Type B pancreatic cell (in vitro differentiated cells): ENCODE results near the gene ITPR2. TPM values are rescaled to one million over a fixed set of nuclear protein-coding genes. Genes with fewer than 3 reads are reported as not detected.

Experiments used
- DNase-seq: peaks from one replicate; pipeline ENCODE4 v3.0.0; 2021; ENCODE audit warnings: mixed read lengths; ENCODE audit not compliant: unreplicated experiment; ENCODE audit errors: extremely low spot score
- H3K27ac Mint-ChIP-seq: 2 replicates; pipeline ENCODE4 v1.8.0; 2021; ENCODE audit warnings: mild to moderate bottlenecking, mixed read lengths
- H3K27me3 Mint-ChIP-seq: 2 replicates; pipeline ENCODE4 v1.8.0; 2021; ENCODE audit warnings: mixed read lengths
- H3K36me3 Mint-ChIP-seq: 2 replicates; pipeline ENCODE4 v1.8.0; 2021; ENCODE audit warnings: mixed read lengths
- H3K4me1 Mint-ChIP-seq: one replicate; pipeline ENCODE4 v1.8.0; 2021; ENCODE audit warnings: mixed read lengths; ENCODE audit not compliant: unreplicated experiment
- H3K4me3 Mint-ChIP-seq: 2 replicates; pipeline ENCODE4 v1.8.0; 2021; ENCODE audit warnings: mild to moderate bottlenecking, mixed read lengths
- H3K9me3 Mint-ChIP-seq: 2 replicates; pipeline ENCODE4 v1.8.0; 2021; ENCODE audit warnings: mixed read lengths
- total RNA-seq: library from RNA; stranded (reverse); gene quantifications from 2 replicates; pipeline ENCODE4 v1.2.1, GENCODE V29; 2021; ENCODE audit warnings: low replicate concordance
- TF ChIP-seq, protein P1 (sequence below): fragments of 200-600 bp; sonication (generic); conservative IDR thresholded peaks from 2 replicates; pipeline ENCODE4 v1.5.0; 2021; ENCODE audit warnings: antibody characterized with exemption, mild to moderate bottlenecking

Gene ITPR2
- total RNA-seq, 1 donor from 2014 or later = 33.7 TPM

DNA sequence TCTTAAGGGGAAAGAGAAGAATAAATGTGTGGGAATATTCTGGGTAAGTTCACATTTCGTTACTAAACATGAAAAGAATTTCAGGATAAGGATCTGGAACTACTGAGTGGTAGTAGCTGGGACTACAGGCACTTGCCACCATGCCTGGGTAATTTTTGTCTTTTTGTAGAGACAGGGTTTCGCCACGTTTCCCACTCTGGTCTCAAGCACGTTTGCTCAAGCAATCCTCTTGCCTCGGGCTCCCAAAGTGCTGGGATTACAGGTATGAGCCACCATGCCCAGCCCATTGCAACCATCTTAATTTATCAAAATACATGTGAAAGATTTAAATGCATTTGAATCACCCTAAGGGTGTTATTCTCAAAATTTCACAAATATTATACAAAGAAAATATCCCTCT is 26.4 kb downstream of the ITPR2 start:
- Mint-ChIP-seq H3K9me3 (no peaks in the 10 kb centered on the region), H3K27ac (no peak overlapping the region), H3K4me3 (no peak overlapping the region), H3K36me3 (peaks cover 40% of the 10 kb centered on the region), H3K27me3 (no peaks in the 10 kb centered on the region), H3K4me1 (peaks cover 7% of the 10 kb centered on the region)
- TF ChIP-seq, protein P1, sequence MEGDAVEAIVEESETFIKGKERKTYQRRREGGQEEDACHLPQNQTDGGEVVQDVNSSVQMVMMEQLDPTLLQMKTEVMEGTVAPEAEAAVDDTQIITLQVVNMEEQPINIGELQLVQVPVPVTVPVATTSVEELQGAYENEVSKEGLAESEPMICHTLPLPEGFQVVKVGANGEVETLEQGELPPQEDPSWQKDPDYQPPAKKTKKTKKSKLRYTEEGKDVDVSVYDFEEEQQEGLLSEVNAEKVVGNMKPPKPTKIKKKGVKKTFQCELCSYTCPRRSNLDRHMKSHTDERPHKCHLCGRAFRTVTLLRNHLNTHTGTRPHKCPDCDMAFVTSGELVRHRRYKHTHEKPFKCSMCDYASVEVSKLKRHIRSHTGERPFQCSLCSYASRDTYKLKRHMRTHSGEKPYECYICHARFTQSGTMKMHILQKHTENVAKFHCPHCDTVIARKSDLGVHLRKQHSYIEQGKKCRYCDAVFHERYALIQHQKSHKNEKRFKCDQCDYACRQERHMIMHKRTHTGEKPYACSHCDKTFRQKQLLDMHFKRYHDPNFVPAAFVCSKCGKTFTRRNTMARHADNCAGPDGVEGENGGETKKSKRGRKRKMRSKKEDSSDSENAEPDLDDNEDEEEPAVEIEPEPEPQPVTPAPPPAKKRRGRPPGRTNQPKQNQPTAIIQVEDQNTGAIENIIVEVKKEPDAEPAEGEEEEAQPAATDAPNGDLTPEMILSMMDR = no peak
- no peak for DNase-seq

DNA sequence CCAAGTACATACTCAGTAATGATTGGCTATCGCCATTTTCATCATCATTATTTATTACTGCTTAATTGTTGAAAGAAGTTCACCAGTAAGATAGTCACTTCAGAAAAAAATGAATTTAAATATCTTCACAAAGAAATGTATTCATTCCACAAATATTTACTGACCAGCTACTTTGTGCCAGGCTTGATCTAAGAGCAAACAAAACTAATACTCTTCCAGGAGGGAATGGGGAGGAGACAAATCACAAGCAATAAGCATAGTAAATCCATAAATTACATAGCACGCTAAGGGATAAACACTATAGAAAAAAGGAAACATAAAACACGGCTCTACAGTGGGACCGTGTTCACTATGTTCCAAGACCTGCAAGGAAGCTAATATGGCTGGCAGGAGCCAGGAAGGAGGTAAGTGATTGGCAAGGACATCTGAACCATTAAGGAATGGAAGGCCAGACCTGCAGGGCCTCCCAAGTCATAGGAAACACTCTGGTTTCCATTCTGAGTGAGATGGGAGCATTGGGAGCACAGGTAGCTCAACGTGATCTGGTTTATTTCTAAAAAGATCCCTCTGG is 27.5 kb downstream of the ITPR2 start:
- peaks cover 6% of the 10 kb centered on the region for H3K4me1 Mint-ChIP-seq
- H3K36me3 Mint-ChIP-seq = peaks cover 42% of the 10 kb centered on the region
- H3K27ac Mint-ChIP-seq = peak overlapping the region; percentile 3
- H3K27me3 Mint-ChIP-seq = no peaks in the 10 kb centered on the region
- TF ChIP-seq, protein P1 = no peak
- no peaks in the 10 kb centered on the region for H3K9me3 Mint-ChIP-seq
- no peak overlapping the region for H3K4me3 Mint-ChIP-seq
- no peak for DNase-seq

DNA sequence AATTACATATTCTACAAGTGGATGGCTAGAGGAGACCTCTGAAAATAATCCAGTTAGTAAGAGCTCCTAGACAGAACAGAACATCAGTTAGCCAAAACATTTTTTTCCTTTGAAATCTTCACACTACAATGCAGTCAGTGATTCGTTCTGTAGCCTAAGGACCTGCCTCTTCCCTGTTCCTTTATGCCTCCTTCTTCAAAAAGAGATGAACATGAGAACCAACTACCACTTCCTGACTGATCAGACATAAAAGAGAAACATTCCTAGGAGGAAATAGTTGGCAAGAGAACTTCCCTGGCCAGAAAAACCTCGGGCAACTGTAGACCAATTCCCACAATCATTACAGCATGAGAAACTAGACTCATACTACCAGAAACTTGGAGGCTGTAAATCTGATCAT is 29.4 kb downstream of the ITPR2 start:
- H3K4me3 Mint-ChIP-seq = no peak overlapping the region
- TF ChIP-seq, protein P1 = no peak
- H3K27ac Mint-ChIP-seq = no peak overlapping the region
- H3K27me3 Mint-ChIP-seq = no peaks in the 10 kb centered on the region
- H3K4me1 Mint-ChIP-seq = peaks cover 8% of the 10 kb centered on the region
- no peaks in the 10 kb centered on the region for H3K9me3 Mint-ChIP-seq
- H3K36me3 Mint-ChIP-seq = peaks cover 32% of the 10 kb centered on the region
- no peak for DNase-seq

DNA sequence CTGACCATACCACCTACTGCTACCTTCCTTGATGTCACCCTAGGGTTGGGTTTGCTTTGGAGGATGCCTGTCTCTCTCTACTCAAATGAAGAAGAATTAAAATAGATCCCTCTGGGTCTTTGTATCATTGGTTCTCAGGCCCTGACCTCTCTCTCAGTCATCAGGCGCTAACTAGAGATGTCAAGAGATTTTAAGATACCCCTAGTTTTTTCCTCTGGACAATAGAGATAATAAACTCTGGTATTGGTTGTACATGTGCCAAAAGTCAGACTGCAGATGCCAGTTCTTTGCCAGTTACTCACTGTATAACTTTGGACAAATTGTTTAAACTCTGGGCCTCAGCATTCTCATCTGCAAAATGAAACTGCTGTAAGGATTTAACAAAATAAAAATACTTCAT is 31.5 kb downstream of the ITPR2 start:
- no peaks in the 10 kb centered on the region for H3K27me3 Mint-ChIP-seq
- H3K27ac Mint-ChIP-seq = no peak overlapping the region
- H3K9me3 Mint-ChIP-seq = peaks cover 3% of the 10 kb centered on the region
- H3K4me3 Mint-ChIP-seq = no peak overlapping the region
- DNase-seq = no peak
- H3K36me3 Mint-ChIP-seq = peaks cover 29% of the 10 kb centered on the region
- H3K4me1 Mint-ChIP-seq = peaks cover 13% of the 10 kb centered on the region
- TF ChIP-seq, protein P1 = no peak

DNA sequence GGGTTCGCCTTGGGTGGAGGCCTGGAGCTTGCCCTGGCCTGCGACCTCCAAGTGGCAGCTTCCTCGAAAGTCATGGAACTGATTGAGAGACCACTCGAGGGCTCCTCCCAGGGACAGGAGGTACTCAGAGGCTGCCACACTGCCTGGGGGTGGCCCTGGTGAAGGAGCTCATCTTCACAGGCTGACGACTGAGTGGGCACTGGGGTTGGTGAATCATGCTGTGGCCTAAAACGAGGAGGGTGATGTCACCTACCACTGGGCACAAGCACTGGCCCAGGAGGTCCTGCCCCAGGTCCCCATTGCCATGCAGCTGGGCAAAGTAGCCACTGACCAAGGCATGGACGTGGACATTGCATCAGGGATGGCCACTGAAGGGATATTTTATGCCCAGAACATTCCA is 32.1 kb downstream of the ITPR2 start:
- no peak for DNase-seq
- H3K27ac Mint-ChIP-seq = no peak overlapping the region
- no peak overlapping the region for H3K4me3 Mint-ChIP-seq
- no peaks in the 10 kb centered on the region for H3K27me3 Mint-ChIP-seq
- TF ChIP-seq, protein P1 = no peak
- H3K9me3 Mint-ChIP-seq = peaks cover 3% of the 10 kb centered on the region
- peaks cover 27% of the 10 kb centered on the region for H3K36me3 Mint-ChIP-seq
- H3K4me1 Mint-ChIP-seq = peaks cover 13% of the 10 kb centered on the region

DNA sequence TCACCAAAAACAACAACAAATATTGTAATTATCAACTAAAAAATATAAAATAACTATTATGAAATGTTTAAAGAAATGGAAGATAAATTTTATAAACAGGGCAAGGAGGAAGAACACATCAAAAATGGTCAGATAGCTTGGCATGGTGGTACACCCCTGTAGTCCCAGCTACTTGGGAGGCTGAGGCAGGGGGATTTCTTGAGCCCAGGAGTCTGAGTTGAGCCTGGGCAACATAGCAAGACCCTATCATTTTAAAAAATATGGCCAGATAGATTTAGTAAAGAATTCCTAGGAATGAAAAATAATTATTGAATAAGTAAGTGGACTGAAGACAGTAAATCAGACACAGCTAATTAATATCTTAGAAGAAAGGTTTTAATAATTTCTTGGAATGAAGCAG is 32.6 kb downstream of the ITPR2 start:
- Mint-ChIP-seq H3K27ac (no peak overlapping the region), H3K4me3 (no peak overlapping the region), H3K9me3 (peaks cover 3% of the 10 kb centered on the region), H3K27me3 (no peaks in the 10 kb centered on the region), H3K4me1 (peaks cover 13% of the 10 kb centered on the region), H3K36me3 (peaks cover 22% of the 10 kb centered on the region)
- DNase-seq = no peak
- TF ChIP-seq, protein P1 = no peak
